ENCODE results near the gene HECTD4.

DNA sequence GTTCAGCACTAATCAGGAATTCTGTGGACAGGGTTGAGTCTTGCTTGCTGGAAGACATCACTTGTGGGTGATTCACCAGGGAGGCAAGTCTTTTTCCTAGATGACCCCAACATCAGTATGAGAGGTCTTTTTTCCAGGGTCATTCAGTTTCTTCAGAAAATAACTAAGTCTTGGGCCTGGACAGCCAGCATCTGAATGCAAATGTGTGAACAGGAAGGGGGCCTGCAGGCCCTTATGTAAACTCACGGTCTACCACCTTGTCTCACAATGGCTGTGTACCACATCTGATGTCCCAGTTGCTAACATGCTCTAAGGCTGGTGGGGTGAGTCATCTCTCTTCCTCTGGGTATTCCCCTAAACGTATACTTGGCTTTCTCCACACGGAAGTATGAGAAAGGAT, 79.2 kb downstream of the HECTD4 start:
- TF ChIP-seq, protein P1, sequence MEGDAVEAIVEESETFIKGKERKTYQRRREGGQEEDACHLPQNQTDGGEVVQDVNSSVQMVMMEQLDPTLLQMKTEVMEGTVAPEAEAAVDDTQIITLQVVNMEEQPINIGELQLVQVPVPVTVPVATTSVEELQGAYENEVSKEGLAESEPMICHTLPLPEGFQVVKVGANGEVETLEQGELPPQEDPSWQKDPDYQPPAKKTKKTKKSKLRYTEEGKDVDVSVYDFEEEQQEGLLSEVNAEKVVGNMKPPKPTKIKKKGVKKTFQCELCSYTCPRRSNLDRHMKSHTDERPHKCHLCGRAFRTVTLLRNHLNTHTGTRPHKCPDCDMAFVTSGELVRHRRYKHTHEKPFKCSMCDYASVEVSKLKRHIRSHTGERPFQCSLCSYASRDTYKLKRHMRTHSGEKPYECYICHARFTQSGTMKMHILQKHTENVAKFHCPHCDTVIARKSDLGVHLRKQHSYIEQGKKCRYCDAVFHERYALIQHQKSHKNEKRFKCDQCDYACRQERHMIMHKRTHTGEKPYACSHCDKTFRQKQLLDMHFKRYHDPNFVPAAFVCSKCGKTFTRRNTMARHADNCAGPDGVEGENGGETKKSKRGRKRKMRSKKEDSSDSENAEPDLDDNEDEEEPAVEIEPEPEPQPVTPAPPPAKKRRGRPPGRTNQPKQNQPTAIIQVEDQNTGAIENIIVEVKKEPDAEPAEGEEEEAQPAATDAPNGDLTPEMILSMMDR (IDR thresholded peaks at IDR 0.05; ENCODE audit: poor library complexity, severe bottlenecking), result no peak
- TF ChIP-seq EZH2 (IDR thresholded peaks at IDR 0.05; ENCODE audit: borderline replicate concordance, insufficient read depth, low read length, poor library complexity, severe bottlenecking), result no peak
- no peak for TF ChIP-seq RAD21 (conservative IDR thresholded peaks at IDR 0.05)
- TF ChIP-seq SMC3 (conservative IDR thresholded peaks at IDR 0.05; ENCODE audit: poor library complexity), result no peak
- TF ChIP-seq, protein P2, sequence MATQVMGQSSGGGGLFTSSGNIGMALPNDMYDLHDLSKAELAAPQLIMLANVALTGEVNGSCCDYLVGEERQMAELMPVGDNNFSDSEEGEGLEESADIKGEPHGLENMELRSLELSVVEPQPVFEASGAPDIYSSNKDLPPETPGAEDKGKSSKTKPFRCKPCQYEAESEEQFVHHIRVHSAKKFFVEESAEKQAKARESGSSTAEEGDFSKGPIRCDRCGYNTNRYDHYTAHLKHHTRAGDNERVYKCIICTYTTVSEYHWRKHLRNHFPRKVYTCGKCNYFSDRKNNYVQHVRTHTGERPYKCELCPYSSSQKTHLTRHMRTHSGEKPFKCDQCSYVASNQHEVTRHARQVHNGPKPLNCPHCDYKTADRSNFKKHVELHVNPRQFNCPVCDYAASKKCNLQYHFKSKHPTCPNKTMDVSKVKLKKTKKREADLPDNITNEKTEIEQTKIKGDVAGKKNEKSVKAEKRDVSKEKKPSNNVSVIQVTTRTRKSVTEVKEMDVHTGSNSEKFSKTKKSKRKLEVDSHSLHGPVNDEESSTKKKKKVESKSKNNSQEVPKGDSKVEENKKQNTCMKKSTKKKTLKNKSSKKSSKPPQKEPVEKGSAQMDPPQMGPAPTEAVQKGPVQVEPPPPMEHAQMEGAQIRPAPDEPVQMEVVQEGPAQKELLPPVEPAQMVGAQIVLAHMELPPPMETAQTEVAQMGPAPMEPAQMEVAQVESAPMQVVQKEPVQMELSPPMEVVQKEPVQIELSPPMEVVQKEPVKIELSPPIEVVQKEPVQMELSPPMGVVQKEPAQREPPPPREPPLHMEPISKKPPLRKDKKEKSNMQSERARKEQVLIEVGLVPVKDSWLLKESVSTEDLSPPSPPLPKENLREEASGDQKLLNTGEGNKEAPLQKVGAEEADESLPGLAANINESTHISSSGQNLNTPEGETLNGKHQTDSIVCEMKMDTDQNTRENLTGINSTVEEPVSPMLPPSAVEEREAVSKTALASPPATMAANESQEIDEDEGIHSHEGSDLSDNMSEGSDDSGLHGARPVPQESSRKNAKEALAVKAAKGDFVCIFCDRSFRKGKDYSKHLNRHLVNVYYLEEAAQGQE (IDR thresholded peaks at IDR 0.05; ENCODE audit: borderline replicate concordance), result no peak
- TF ChIP-seq POLR2AphosphoS5 (IDR thresholded peaks at IDR 0.05), result no peak
- TF ChIP-seq EP300 (conservative IDR thresholded peaks at IDR 0.05; ENCODE audit: poor library complexity, severe bottlenecking), result no peak

All from neural cell (in vitro differentiated cells).